ENCODE results near the gene POLR2M.
A peak's percentile ranks its signal among the peaks of the same experiment; 100 is the strongest.

POLR2M gene

DNA sequence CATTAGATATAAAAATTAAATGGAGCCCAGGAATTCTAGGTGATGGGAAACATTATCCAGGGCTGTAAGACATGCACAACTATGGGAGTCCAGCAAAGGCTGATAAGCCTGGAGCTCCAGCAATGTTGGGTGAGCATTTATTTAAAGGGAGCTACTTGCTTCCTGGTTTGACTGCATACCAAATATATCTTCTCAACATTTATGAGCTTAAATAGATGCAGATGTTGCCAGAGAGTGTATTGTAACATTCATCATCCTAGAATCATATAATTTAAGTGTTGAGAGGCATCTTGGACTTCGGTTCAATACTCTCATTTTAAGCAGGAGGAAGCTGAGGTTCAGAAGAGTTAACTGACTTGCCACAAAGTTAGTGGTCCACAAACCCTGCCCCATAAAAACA lies 12.2 kb upstream of the POLR2M start:
- peak; percentile 61 for DNase-seq

- DNase-seq = no peak
These were observed 10.4 kb upstream of the POLR2M start for GRCh38 chr15:57696146-57696545.

GRCh38 chr15:57697588-57697987 lies 8.9 kb upstream of the POLR2M start:
- peak; percentile 80 for DNase-seq

- no peak for DNase-seq
These were observed 8.3 kb upstream of the POLR2M start for GRCh38 chr15:57698243-57698642.

DNA sequence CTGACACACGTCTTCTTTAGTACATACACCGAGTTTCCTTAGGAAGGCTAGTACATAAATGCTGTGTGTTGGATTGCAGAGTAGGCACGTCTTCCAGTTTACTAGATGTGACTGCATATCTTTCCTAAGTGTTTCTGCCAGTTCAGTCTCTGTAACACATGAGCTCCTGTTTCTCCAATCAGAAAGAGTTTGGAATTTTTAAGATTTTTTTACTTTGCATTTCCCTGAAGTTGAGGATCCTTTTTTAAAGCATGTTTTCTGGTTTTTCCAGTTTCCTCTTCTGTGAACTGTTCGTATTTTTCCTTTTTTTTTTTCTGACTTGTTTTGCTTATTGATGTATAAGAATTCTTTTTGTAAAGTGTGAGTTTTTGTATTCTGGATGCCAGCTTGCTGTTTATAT lies 7.5 kb upstream of the POLR2M start:
- DNase-seq = no peak

DNA sequence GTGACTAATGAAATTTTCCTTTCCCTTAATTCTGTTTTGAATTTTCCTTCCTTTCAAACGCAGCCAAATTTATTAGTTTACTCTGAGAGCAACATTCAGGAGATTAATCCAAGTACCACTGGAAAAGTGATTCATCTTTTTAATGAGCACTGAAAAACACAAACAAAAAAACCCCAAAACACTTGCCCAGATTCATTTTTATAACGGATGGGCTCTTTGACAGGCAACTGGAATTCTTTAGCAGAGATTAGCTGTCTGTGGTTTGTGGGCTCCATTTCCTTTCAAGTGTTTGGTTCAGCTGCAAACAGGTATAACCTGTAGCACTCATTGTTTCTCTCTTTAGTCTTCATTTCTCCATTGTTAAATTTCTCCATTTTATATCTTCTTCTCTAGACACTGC lies 3.1 kb upstream of the POLR2M start:
- DNase-seq = peak; percentile 57

DNA sequence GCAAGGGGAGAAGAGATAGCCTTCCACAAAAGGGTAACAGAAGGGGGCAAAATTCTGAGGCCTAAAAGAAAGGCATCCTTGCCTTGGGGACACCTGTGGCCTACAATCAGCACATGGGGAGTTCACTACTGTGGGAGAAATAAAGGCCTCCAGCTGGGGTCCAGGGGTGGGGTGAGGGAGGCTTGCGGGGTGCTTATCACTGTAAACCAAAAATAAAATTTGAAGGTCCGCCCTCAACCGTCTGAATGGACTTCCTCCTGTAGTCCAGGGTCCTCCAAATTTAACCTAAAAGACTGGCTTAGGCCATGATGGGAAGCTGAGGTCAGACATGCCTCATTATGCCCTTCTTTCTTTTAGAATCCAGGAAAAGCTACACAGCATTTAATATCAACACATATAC lies 2.1 kb upstream of the POLR2M start:
- DNase-seq = no peak

- DNase-seq = no peak
These were observed 639 bp upstream of the POLR2M start for GRCh38 chr15:57705746-57706404.

DNA sequence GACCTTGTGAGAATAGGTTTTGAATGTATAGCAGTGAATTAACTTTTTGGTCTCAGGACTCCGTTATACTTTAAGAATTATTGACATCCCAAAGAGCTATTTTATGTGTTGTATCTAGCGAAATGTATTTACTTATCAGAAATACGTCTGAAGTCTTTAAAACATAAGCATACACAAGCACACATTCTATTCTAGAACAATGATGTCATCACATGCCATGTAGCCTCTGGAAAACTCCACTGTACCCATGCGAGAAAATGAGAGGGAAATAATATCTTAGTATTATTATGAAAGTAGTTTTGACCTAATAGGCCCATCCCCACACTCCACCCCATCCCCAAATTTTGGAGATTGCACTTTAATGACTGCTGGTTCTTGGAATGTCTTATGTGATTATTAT lies 1.5 kb downstream of the POLR2M start:
- peak; percentile 41 for DNase-seq

DNA sequence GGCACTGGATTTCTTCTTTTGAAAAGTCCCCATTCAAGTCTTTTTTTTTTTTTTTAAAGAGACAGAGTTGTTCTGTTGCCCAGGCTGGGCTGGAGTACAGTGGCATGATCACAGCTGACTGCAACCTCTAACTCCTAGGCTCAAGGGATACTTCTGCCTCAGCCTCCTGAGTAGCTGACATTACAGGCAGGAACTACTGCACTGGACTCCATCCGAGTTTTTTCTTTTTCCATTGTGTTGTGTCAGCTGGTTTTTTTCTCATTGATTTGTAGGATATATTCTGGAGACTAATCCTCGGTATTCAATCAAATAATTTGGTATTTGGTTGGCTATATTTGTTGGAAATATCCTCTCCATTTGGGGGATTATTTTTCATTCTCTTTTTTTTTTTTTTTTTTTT lies 11.8 kb downstream of the POLR2M start:
- no peak for DNase-seq

DNA sequence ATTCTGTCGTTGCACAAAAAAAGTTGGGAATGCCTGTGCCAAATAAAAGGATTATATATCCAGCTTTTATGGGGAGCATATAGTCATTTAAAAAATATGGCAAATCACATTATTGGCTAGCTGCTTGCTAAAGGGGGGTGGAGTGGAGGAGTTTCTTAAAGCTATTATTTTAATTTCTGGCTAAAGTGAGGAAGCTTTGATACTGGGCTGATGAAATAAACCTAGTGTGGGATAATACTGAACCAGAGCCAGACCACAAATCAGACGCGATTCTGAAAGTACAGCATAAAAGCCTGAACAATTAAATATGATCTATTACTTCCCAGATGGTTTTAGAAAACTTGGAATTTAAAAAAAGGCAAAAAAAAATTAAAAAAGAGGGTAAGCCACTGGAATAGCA lies 14.4 kb downstream of the POLR2M start:
- no peak for DNase-seq

GRCh38 chr15:57726411-57726810 lies 19.9 kb downstream of the POLR2M start:
- DNase-seq = peak; percentile 59

DNA sequence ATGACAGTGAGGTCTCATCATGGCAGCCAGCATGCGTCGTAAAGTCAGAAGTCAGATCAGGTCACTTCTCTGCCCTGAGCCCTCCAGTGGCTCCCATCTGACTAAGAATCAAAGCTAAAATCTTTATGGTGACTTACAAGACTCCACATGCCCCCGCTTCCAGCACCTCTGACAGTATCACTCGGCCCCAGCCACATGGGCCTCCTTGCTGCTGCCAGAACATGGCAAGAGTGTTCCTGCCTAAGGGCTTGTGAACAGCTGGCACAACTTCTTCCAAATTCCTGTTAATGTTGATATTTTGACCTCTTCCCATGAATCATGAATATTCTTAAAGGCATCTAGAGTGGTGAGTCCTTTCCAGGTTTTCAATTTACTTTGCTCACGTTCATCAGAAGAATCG lies 20.5 kb downstream of the POLR2M start:
- peak; percentile 79 for DNase-seq

DNA sequence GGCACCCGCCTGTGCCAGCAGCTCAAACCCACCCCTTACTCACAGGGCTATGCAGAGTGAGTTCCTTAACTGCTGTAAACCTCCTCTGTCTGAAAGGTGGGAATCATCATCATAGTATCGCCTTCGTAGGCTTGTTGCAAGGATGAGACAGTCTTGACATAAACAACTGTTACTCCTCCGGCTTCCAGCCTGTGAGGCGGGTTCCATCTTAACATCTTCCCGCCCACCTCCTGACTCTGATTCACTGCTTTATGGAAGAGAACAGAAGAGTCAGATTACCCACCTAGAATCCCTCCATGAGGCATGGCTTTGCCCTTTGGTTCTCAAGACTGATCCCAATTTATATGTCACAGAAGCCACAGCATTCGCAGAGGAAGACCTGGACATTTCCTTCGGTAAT lies 21.9 kb downstream of the POLR2M start:
- DNase-seq = no peak

DNA sequence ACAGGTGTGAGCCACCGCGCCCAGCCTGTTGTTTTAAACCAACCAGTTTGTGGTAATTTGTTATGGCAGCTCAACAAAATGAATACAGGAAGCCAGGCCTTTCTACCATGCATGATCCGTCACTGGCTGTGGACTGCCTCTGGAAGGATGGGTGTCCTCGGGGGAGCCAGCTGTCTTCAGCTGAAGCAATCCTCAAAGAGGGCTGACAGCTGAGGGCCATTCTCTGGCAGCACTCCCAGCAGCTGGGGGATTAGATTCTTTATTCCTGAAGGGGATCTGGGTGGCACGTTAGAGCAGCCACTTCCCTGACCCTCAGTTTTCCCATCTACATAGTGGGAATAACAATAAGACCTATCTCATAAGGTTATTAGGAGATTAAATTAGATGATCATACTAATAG lies 24.4 kb downstream of the POLR2M start:
- no peak for DNase-seq

GRCh38 chr15:57731530-57732103 lies 25.1 kb downstream of the POLR2M start:
- DNase-seq = no peak

DNA sequence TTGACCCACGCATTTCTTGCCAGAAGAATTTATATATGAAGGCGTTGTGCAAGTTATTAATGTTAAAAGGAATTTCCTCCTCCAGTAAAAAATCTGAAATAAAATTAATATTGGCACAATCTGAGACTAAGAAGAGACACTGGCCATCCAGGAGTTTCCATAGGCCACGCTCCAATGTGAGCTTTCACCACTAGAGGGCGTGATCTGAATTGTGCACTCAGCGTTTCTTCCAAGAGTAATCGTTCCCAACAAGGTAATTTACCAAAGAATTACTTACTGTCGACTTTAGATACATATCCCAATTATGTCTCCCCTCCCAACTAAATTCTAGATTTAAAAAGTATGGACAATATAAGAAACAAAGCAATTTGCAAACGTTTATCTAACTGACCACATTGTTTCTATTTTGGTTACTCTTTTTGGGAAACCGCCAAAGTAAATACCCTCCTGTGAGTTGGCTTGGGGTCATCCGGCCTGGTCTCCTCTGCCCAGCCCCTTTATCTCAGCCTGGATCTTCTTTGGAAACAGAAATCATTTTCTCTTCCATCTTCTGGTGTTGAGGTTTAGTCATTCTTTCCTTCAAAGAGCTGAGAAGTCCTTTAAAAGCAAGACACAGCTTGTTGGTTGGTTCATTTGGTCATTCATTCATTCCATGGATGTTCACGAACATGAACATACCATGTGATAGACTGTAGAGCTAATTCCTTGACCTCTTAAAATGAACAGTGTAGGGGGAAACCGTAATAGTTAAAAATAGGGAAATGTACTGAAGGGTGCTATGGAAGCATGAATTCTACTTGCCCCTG lies 26.2 kb downstream of the POLR2M start:
- peak; percentile 62 for DNase-seq

GRCh38 chr15:57734860-57735259 lies 28.3 kb downstream of the POLR2M start:
- no peak for DNase-seq

DNA sequence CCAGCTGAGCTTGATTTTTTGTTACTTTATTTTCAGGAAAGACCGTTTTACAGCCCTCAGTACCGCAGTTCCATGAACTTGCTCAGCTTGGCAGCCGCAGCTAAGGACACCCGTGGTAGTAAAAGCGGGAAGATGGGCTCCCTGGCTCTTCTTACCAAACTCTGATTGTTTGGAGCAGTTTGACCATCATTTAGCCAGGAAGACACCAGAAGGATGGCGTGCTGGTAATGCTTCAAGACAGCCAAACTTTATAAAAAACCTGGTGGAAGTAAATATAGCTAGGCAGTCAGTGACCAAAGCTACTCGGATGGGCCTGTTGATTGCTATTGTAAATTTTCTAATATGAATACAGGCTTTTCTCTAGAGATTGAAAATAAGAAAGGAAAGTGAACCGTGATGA lies 28.9 kb downstream of the POLR2M start:
- no peak for DNase-seq

GRCh38 chr15:57735891-57736290 lies 29.4 kb downstream of the POLR2M start:
- no peak for DNase-seq

DNA sequence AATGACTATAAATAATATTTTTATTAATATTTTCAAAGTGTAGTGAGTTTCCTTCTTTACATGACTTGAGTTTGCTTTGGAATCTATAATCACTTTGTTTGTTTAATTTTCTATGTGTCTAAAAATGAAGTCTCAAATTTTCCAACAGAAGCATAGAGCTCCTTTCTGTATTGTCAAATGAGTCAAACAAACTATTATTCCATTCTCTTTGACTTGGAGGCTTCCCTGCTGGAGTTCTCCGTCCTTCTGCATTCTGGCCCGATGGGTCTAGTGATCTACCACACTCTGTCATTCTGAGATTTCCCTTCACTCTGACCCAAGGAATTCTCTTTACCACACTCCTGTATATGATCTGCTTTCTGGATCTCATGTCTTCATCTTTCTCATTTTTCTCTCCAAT lies 30.1 kb downstream of the POLR2M start:
- no peak for DNase-seq

- DNase-seq = no peak
These were observed 32.3 kb downstream of the POLR2M start for GRCh38 chr15:57738734-57739237.

GRCh38 chr15:57740048-57740447 lies 33.5 kb downstream of the POLR2M start:
- no peak for DNase-seq

- DNase-seq = no peak
These were observed 34.6 kb downstream of the POLR2M start for GRCh38 chr15:57741089-57741488.

All from EL (cell line).